Upper lobe of left lung (tissue), 4 donors: ENCODE measurements around the gene SPACDR.

ENCODE experiments used
- CTCF ChIP-seq, 6 experiments: fragments of 450-650 bp in 4 of 6; fragments of 200-600 bp in 2 of 6; sonication (generic) in 2 of 6; IDR thresholded peaks; one replicate each; pipeline ENCODE4 v1.5.1; 2016 to 2019; ENCODE audit warnings: antibody characterized with exemption in 6 of 6
- EP300 ChIP-seq, 4 donors: sonication (generic); formaldehyde crosslinking; IDR thresholded peaks; one replicate each; pipeline ENCODE4 v1.5.1; 2017; ENCODE audit warnings: antibody characterized with exemption in 4 of 4, control low read depth in 2 of 4
- POLR2AphosphoS5 ChIP-seq, 2 donors: sonication (generic); formaldehyde crosslinking; IDR thresholded peaks; one replicate each; pipeline ENCODE4 v1.5.1; 2017; ENCODE audit warnings: antibody characterized with exemption in 2 of 2

- TF ChIP-seq EP300 (IDR thresholded peaks at IDR 0.05): no peak
- TF ChIP-seq CTCF (IDR thresholded peaks at IDR 0.05): no peak
- no peak for TF ChIP-seq POLR2AphosphoS5 (IDR thresholded peaks at IDR 0.05)
These were observed 45.0 kb downstream of the SPACDR start for GRCh38 chr7:100418930-100419659.
